GM19043 (cell line): Measurements from ENCODE around the gene TCEAL8.

Experiments used
- ATAC-seq: cut with Tn5 transposase; IDR thresholded peaks from one replicate; pipeline ENCODE4 v1.9.1; 2021; ENCODE audit warnings: low read depth; ENCODE audit not compliant: unreplicated experiment

The TCEAL8 gene

DNA sequence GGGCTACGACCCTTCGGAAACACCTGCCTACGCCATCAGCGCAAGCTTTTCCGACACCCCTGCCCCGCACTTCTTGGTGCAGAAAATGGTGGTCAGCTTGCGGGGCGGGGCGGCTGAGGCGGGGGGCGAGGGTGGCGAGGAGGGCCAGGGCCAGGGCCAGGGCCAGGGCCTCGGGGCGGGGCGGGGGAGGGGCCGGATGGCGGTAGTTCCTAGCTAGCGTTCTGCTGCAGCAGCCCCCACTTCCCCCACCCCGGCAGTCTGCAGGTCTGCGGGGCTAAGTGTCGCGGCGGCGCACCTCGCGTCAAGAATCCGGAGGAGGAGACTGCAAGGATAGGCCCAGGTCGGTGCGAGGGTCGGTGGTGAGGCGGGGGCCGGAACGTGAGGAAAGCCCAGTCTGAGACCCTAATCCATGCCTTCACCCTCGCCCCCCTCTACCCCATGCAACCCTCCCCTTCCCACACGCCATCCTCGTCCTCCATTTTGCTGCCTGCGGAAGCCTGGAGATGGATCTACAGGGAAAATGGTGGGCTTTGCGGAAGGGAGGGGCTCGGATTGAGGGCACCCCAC, 39.4 kb downstream of the TCEAL8 start:
- peak; percentile 9 for ATAC-seq

DNA sequence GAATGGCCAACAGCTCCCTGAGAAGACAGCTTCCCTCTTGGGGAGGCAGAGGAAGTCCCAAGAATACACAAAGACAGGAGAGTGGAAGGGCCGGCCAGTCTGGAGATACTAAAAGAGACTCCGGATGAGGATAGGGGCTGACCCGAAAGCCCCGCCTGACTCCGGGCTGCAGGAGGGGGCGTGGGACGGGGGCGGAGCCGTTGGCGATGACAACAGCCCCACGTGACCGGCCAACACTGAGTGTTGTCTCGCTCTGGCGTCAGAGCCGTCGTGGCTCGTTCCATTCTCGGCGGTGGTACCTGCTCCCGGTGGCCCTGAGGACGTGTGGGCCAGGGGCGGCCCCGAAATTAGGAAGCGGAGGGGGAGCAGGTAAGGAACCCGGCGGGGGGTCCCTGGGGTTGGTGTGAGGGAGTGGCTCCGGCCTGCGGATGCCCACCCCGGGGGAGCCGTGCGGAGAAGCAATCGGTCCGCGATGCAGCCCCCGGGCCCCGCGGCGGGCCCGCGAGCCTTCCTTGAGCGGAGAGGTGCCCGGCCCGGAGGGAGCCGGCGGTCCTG, 40.0 kb downstream of the TCEAL8 start, which contains the start of gene BEX4:
Gene BEX4 (plus strand): TSS at position 239 of the 555 bp plus-strand sequence. CDS start 1,046 bp downstream, outside the sequence.
- ATAC-seq = peak; percentile 96

DNA sequence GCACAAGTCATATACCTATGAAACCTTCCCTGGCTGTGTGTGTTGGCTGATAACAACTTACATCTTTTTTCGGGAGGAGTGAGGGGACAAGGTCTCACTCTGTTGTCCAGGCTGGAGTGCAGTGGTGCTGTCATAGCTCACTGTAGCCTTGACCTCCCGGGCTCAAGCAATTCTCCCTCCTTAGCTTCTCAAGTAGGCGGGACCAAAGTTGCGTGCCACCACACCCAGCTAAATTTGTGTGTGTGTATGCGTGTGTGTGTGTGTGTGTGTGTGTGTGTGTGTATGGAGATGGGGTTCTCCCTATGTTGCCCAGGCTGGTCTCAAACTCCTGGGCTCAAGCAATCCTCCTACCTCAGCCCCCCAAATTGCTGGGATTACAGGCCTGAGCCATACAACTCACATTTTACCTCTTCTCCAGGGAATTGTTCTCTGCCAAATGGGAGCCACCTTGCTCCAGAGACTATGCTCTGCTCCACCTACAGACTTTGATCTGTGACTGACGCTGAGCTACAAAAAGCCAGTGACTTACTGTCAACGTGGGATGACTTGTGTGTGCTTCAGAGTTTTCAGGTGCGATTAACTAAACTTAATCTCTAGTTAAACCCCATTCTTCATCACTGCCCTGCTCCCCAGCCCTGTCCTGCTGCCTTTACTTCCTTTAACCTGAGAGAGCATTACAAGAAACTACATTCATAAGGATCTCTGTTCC, 42.1 kb downstream of the TCEAL8 start:
- ATAC-seq = no peak

DNA sequence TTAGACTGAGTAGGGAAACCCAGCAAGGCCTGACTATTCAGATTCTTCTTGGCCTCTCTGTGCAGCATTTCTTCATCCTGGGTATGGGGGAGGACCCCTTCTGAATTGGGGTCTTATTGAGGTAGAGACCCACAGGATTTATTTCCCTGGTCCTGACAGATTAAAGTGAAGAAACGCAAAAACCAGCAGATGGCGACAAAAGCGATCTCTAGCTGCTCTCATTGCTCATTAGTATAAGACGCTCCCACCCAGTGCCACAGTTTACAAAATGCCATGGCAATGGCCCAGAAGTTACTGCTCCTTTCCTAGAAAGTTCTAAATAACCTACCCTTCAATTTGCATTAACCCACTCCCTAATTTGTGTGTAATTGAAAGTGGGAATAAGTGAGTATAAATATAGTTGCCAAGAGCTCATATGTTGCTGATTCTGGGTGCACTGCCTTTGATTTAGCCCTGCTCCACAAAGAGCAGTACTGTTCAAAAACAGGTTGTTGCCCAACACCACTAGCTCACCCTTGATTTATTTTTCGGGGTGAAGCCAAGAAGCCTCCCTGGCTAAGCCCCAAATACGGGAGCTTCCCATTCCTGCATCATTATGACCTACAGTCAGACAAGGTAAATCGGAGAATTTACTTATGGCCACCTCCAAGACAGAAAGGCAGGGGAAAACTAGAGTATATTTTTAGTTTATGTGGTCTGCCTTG, 43.8 kb downstream of the TCEAL8 start:
- no peak for ATAC-seq

DNA sequence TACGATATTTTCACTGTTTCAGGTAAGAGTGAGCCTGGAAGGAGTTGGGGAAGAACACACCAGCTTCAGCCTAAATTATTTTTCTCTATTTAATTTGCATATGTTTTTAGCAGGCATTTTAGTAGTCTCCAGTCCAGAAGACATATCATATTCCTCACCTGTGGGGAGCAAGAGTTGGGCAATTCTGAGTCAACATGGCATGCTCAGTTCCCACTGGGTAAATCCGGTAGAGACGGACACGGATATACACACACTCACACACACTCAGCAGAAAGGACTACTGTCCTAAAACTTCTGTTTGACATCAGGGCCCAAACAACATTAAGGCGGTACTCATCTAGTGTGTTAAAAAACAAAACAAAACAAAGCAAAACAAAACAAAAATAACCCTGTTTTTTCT, 44.9 kb downstream of the TCEAL8 start:
- ATAC-seq = no peak
